GM13976 (cell line): ENCODE measurements around the gene CDHR3.

Source experiments
- DNase-seq: peaks from one replicate; pipeline ENCODE4 v3.0.0; 2012; ENCODE audit warnings: low spot score
- in situ Hi-C: fragments of 300-500 bp; cut with MboI; formaldehyde crosslinking; loops from one replicate; pipeline ENCODE4 v1.12.0; 2022; ENCODE audit warnings: low sequenced_read_pairs, mixed read lengths, inconsistent platforms; ENCODE audit not compliant: unreplicated experiment
- TF ChIP-seq, protein P1 (sequence below): IDR thresholded peaks from 2 replicates; pipeline ENCODE4 v1.5.1; 2012; ENCODE audit warnings: borderline replicate concordance, mild to moderate bottlenecking; ENCODE audit not compliant: insufficient read depth; ENCODE audit errors: extremely low read depth, missing control alignments, control extremely low read depth

The CDHR3 gene

DNA sequence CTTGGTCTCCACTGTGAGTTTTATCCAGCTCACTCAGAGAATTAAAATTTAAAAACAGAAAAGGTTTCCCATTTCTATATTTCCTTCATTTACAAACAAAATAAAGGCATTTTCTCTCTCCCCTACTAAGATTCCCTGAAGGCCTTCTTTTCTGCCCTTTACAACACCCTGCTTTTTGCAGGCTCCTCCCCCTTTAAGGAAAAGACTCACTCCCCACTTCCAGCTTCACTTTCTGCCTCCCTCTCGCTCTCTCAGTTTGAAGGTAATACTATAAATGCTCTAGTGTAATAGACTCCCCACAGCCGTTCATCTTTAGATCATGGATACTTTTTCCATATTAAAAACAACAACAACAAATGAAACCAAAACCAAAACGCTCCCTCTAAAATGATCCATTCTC lies 53.3 kb downstream of the CDHR3 start:
- no peak for DNase-seq
- in situ Hi-C loops = loop anchor here (10.0 kb wide), 1 partner anchor 262 kb away; no protein-coding TSS in a partner anchor
- TF ChIP-seq, protein P1, sequence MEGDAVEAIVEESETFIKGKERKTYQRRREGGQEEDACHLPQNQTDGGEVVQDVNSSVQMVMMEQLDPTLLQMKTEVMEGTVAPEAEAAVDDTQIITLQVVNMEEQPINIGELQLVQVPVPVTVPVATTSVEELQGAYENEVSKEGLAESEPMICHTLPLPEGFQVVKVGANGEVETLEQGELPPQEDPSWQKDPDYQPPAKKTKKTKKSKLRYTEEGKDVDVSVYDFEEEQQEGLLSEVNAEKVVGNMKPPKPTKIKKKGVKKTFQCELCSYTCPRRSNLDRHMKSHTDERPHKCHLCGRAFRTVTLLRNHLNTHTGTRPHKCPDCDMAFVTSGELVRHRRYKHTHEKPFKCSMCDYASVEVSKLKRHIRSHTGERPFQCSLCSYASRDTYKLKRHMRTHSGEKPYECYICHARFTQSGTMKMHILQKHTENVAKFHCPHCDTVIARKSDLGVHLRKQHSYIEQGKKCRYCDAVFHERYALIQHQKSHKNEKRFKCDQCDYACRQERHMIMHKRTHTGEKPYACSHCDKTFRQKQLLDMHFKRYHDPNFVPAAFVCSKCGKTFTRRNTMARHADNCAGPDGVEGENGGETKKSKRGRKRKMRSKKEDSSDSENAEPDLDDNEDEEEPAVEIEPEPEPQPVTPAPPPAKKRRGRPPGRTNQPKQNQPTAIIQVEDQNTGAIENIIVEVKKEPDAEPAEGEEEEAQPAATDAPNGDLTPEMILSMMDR = no peak

DNA sequence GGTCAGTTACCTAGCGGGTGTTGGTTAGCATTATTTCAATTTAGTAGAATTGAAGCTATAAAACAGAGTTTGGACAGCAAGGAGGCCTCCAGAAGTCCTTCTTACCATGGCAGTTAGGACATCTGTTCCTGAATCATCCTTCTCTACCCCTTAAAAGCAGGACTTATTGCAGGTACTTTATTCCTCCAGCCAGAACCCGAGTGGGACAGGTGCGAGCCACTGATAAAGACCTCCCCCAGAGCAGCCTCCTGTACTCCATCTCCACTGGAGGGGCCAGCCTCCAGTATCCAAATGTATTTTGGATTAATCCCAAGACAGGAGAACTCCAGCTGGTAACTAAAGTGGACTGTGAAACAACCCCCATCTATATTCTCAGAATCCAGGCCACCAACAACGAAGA lies 54.6 kb downstream of the CDHR3 start:
- no peak for DNase-seq
- in situ Hi-C loops = loop anchor here (10.0 kb wide), 1 partner anchor 263 kb away; no protein-coding TSS in a partner anchor

DNA sequence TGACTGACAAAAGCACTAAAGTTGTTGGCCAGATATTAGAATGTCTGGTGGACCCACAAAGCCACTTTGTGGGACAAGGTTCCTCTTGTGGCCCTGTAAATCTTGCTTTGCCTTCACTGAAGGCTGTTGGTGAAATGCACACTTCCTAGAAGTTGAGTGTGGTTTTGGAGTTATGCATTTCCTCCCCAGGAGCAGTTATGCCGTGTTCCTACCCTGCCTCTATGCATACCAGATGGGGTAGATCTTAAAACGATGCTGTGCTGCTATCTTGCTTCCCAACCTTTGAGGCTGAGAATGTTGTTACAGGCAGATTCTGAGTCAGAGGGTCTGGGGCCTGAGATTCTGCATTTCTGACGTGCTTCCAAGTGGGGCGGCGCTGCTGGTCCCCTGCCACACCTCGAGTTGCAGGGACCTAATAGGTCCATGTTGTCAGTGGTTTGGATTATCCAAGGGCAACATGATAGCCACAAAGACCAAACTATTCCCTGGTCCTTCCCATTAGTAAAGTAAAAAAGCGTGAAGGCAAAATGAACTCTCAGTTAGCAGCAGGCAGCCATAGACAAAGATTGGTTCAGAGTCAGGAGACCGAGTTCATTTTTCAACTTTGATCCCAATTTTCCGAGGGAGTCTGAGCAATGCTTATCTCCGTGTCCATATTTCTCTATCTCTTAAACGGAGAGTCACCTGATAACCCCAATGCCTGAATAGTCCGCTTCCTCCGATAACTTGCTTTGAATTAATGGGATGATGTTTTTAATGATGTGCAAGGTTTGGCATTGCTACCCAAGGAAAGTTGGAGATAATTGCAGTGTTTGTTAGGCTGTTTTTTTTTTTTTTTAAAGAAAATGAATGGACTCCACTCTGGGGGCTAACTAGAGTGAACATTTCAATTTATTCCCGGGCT lies 55.8 kb downstream of the CDHR3 start:
- no peak for DNase-seq
- in situ Hi-C loops = loop anchor here (10.0 kb wide), 1 partner anchor 264 kb away; no protein-coding TSS in a partner anchor
- TF ChIP-seq, protein P1 = no peak

More for the DNA sequence above, 54.6 kb downstream of the CDHR3 start:
- TF ChIP-seq, protein P1 = no peak

DNA sequence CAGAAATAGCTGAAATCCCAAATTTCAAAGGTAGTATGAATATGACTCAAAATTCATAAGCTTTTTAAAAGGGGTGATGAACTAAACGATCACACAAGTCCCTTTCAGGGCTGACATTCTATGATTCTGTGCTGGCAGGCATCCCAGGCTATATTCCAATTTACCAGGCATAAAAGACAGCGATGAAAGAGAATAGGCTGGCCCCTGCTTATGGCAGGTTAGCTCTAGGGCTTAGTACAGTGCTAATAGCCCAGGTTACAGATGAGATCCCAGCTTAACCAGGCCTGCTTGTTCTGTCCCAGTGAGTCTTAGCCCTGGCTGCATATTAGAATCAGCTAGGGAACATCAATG lies 56.4 kb downstream of the CDHR3 start:
- TF ChIP-seq, protein P1 = no peak
- in situ Hi-C loops = loop anchor here (10.0 kb wide), 1 partner anchor 265 kb away; no protein-coding TSS in a partner anchor
- DNase-seq = no peak

DNA sequence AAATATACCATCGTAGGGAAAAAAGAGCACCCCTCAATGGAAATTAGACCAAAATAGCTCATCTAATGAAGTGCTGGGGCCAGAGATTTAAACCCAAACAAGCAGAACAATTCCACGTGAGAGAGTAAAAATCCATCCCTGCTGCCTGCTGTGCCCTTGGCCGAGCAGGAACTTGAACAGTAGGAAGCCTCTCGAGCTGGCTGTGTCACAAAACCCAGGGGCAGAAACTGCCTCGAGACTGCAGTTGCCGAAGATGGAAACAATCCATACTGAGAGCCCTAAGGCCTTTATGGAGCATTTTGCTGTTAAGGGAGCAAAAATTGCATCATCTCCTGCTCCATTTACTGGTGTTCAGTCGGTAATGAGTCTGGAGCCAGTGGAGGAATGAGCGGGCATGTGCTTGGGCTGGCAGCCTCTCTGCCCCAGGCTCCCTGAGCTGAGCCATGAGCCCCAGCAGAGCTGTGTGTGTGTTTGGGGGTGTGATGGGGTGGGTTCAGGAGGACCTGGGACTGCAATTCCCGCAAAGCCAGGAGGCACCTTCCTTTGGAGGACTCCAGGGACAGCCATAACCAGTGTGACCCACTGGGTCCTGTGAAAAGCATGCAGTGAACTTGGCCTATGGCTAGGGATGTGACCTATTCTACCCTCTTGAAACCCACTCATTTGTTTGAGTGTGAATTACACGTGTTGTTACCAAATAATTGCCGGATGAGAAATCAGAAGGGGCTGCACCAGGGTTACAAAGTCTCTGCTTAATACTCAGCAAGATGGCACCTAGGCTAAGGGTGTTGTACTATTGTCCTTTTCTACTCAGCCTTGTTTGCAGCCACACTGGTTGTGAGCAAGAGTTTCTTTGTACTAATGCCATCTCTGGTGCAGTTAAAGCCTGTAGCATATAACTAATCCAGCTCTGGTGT lies 58.3 kb downstream of the CDHR3 start:
- in situ Hi-C loops = no loop called here
- TF ChIP-seq, protein P1 = no peak

DNA sequence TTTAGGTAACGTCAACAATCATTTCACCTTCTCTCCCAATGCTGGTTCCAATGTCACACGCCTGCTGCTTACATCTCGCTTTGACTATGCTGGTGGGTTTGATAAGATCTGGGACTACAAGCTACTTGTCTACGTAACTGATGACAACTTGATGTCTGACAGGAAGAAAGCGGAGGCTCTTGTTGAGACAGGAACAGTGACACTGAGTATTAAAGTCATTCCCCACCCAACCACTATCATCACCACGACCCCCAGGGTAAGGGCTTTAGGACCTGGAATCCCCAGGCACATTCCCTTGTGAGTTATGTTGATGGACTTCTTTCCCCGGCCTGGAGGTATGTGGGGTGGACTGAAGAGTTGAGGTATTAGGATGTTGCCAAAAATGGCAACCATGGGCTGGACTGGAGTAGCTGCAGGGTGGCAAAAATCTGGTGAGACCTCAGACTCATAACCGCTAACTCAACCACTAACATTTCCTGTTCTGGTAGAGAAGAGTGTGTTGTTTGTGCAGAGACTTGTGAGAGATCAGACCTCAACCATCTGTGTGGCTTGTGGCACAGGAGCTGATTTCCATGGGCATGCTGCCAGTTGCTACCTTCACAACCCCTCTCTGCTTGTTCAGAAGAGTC lies 59.2 kb downstream of the CDHR3 start:
- TF ChIP-seq, protein P1 = no peak
- in situ Hi-C loops = no loop called here
- DNase-seq = no peak

More for the DNA sequence above, 58.3 kb downstream of the CDHR3 start:
- no peak for DNase-seq
